Trophoblast cell (in vitro differentiated cells and primary cell): ENCODE results near the gene SSR3.
A peak's percentile ranks its signal among the peaks of the same experiment; 100 is the strongest.

Source experiments
- DNase-seq, 2 donors: peaks; one replicate each; pipeline ENCODE4 v3.0.0-alpha.2; 2016
- H2AFZ ChIP-seq: 2 replicates; pipeline ENCODE4 v1.6.1; 2013; ENCODE audit warnings: low read length, moderate library complexity, mild to moderate bottlenecking; ENCODE audit not compliant: insufficient read depth, poor library complexity
- H2AK5ac ChIP-seq: 2 replicates; pipeline ENCODE4 v1.6.1; 2013; ENCODE audit warnings: mild to moderate bottlenecking, low read length
- H2BK120ac ChIP-seq: 2 replicates; pipeline ENCODE4 v1.6.1; 2013; ENCODE audit warnings: low read length, mild to moderate bottlenecking, moderate library complexity; ENCODE audit not compliant: insufficient read depth, poor library complexity
- H2BK12ac ChIP-seq: 2 replicates; pipeline ENCODE4 v1.6.1; 2013; ENCODE audit warnings: mild to moderate bottlenecking, low read length, moderate library complexity
- H2BK5ac ChIP-seq: 2 replicates; pipeline ENCODE4 v1.6.1; 2013; ENCODE audit warnings: low read length, low read depth, moderate library complexity, mild to moderate bottlenecking; ENCODE audit not compliant: poor library complexity
- H3K14ac ChIP-seq: 2 replicates; pipeline ENCODE4 v1.6.1; 2013; ENCODE audit warnings: mild to moderate bottlenecking, low read length
- H3K18ac ChIP-seq: 2 replicates; pipeline ENCODE4 v1.6.1; 2013; ENCODE audit warnings: mild to moderate bottlenecking, low read length
- H3K23ac ChIP-seq: 2 replicates; pipeline ENCODE4 v1.6.1; 2013; ENCODE audit warnings: low read length
- H3K27ac ChIP-seq: 2 replicates; pipeline ENCODE4 v1.5.1; 2013; ENCODE audit warnings: low read depth, mild to moderate bottlenecking, inconsistent platforms, low read length, moderate library complexity
- H3K27me3 ChIP-seq: 2 replicates; pipeline ENCODE4 v1.6.1; 2013; ENCODE audit warnings: inconsistent platforms, mild to moderate bottlenecking, low read length, moderate library complexity; ENCODE audit not compliant: insufficient read depth
- H3K36me3 ChIP-seq, 2 experiments: 1 replicate in 1 of 2; 2 replicates in 1 of 2; pipeline ENCODE4 v1.6.1; 2013; ENCODE audit warnings: low read length in 2 of 2, mild to moderate bottlenecking in 2 of 2, moderate library complexity in 1 of 2; ENCODE audit not compliant: insufficient read depth in 2 of 2, control insufficient read depth in 1 of 2
- H3K4ac ChIP-seq: 2 replicates; pipeline ENCODE4 v1.6.1; 2013; ENCODE audit warnings: low read depth, mild to moderate bottlenecking, low read length, moderate library complexity
- H3K4me1 ChIP-seq, 2 experiments: 1 replicate in 1 of 2; 2 replicates in 1 of 2; pipeline ENCODE4 v1.6.1; 2013; ENCODE audit warnings: low read length in 2 of 2, mild to moderate bottlenecking in 2 of 2, moderate library complexity in 1 of 2; ENCODE audit not compliant: insufficient read depth in 2 of 2, control insufficient read depth in 1 of 2
- H3K4me2 ChIP-seq: 2 replicates; pipeline ENCODE4 v1.6.1; 2013; ENCODE audit warnings: inconsistent platforms, mild to moderate bottlenecking, low read length, moderate library complexity
- H3K4me3 ChIP-seq: 2 replicates; pipeline ENCODE4 v1.5.1; 2013; ENCODE audit warnings: mild to moderate bottlenecking, low read depth, low read length, inconsistent platforms
- H3K79me1 ChIP-seq: one replicate; pipeline ENCODE4 v1.6.1; 2013; ENCODE audit warnings: low read length
- H3K79me2 ChIP-seq: 2 replicates; pipeline ENCODE4 v1.6.1; 2013; ENCODE audit warnings: low read length, mild to moderate bottlenecking; ENCODE audit not compliant: control insufficient read depth, insufficient read depth, poor library complexity
- H3K9ac ChIP-seq: 2 replicates; pipeline ENCODE4 v1.6.1; 2013; ENCODE audit warnings: mild to moderate bottlenecking, low read length
- H3K9me3 ChIP-seq: 2 replicates; pipeline ENCODE4 v1.6.1; 2013; ENCODE audit warnings: low read depth, mild to moderate bottlenecking, control low read depth, inconsistent platforms, low read length; ENCODE audit not compliant: insufficient read depth
- H4K12ac ChIP-seq: 2 replicates; pipeline ENCODE4 v1.6.1; 2013; ENCODE audit warnings: low read depth, mild to moderate bottlenecking, low read length, moderate library complexity
- H4K8ac ChIP-seq: 2 replicates; pipeline ENCODE4 v1.6.1; 2013; ENCODE audit warnings: low read depth, mild to moderate bottlenecking, low read length, moderate library complexity
- H4K91ac ChIP-seq: one replicate; pipeline ENCODE4 v1.6.1; 2013; ENCODE audit warnings: low read depth, mild to moderate bottlenecking, low read length, moderate library complexity
- WGBS: extraction: QIAGEN DNeasy Blood & Tissue Kit; methylation state at CpG from one replicate; pipeline ENCODE4 v1.1.7; 2013; ENCODE audit warnings: missing lambda C conversion rate; ENCODE audit not compliant: insufficient read length, insufficient coverage; ENCODE audit errors: extremely low coverage; 5-methylcytosine and 5-hydroxymethylcytosine counted together

Gene SSR3

DNA sequence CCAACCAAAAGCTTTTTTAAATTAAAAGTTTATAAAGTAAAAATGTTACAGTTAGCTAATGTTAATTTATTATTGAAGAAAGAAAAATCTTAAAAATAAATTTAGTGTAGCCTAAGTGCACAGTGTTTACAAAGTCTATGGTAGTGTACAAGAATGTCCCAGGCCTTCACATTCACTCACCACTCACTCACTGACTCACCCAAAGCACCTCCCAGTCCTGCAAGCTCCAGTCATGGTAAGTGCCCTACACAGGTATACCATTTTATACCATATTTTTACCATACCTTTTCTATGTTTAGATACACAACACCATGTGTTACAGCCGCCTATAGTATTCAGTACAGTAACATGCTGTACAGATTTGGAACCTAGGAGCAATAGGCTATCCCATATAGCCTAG lies 29.1 kb downstream of the SSR3 start:
- no peaks in the 10 kb centered on the region for H3K4me1 ChIP-seq
- H3K79me1 ChIP-seq, result no peaks in the 10 kb centered on the region
- no peak overlapping the region for H2AFZ ChIP-seq
- H3K23ac ChIP-seq, result no peak overlapping the region
- no peaks in the 10 kb centered on the region for H3K36me3 ChIP-seq
- no peak overlapping the region for H3K18ac ChIP-seq
- no peak overlapping the region for H4K91ac ChIP-seq
- no peak overlapping the region for H3K4me3 ChIP-seq
- no peak overlapping the region for H2BK12ac ChIP-seq
- WGBS, result no CpG with 5 or more reads among the region's 1 CpG
- no peaks in the 10 kb centered on the region for H3K27me3 ChIP-seq
- H3K9me3 ChIP-seq, result no peaks in the 10 kb centered on the region
- H3K4ac ChIP-seq, result no peak overlapping the region
- H4K8ac ChIP-seq, result no peak overlapping the region
- DNase-seq, result no peak
- no peak overlapping the region for H3K4me2 ChIP-seq
- H3K27ac ChIP-seq, result no peak overlapping the region
- H3K14ac ChIP-seq, result no peak overlapping the region
- no peak overlapping the region for H2BK120ac ChIP-seq
- no peaks in the 10 kb centered on the region for H3K79me2 ChIP-seq
- H2AK5ac ChIP-seq, result no peak overlapping the region
- no peak overlapping the region for H4K12ac ChIP-seq
- no peak overlapping the region for H3K9ac ChIP-seq
- no peak overlapping the region for H2BK5ac ChIP-seq

DNA sequence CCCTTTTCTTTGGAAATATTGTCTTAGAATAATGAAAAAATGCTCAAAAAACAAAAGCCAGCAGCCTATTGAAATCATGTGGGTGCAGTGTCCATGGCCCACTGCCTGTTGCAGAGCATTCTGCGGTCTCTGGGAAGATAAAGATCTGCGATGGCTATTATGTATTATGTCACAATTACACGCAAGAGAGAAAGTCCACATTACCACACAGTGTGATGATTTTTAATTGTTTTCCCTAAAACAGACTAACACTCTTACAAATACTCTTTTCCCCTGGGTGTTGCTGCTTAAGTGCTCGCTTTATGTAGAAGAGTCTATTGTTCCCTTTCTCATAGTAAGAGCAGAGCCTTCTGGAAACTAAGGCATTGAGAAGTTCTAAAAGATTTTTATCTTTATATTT lies 32.2 kb downstream of the SSR3 start:
- Histone ChIP-seq H3K4me1 (no peaks in the 10 kb centered on the region), H2AFZ (no peak overlapping the region), H3K4me3 (no peak overlapping the region), H3K79me1 (no peaks in the 10 kb centered on the region), H3K4ac (no peak overlapping the region), H3K27me3 (no peaks in the 10 kb centered on the region), H4K12ac (no peak overlapping the region), H3K18ac (no peak overlapping the region), H2BK12ac (no peak overlapping the region), H2BK120ac (no peak overlapping the region), H3K9ac (no peak overlapping the region), H3K36me3 (no peaks in the 10 kb centered on the region), H3K4me2 (no peak overlapping the region), H3K27ac (no peak overlapping the region), H3K14ac (no peak overlapping the region), H3K79me2 (no peaks in the 10 kb centered on the region), H2AK5ac (no peak overlapping the region), H4K91ac (no peak overlapping the region), H4K8ac (no peak overlapping the region), H3K23ac (no peak overlapping the region), H3K9me3 (no peaks in the 10 kb centered on the region), H2BK5ac (no peak overlapping the region)
- DNase-seq, result peak in 1 of 2 donors; percentile 51
- no CpG with 5 or more reads among the region's 4 CpGs for WGBS

GRCh38 chr3:156519758-156520162 lies 35.2 kb downstream of the SSR3 start:
- Histone ChIP-seq H2BK5ac (no peak overlapping the region), H2BK12ac (no peak overlapping the region), H3K4ac (no peak overlapping the region), H3K4me3 (no peak overlapping the region), H3K36me3 (no peaks in the 10 kb centered on the region), H4K8ac (no peak overlapping the region), H2BK120ac (no peak overlapping the region), H3K4me2 (no peak overlapping the region), H2AFZ (no peak overlapping the region), H3K27me3 (no peaks in the 10 kb centered on the region), H3K9me3 (no peaks in the 10 kb centered on the region), H3K79me2 (no peaks in the 10 kb centered on the region), H4K91ac (no peak overlapping the region), H3K14ac (no peak overlapping the region), H2AK5ac (no peak overlapping the region), H3K18ac (no peak overlapping the region), H4K12ac (no peak overlapping the region), H3K23ac (no peak overlapping the region), H3K4me1 (no peaks in the 10 kb centered on the region), H3K9ac (no peak overlapping the region), H3K27ac (no peak overlapping the region), H3K79me1 (no peaks in the 10 kb centered on the region)
- no CpG with 5 or more reads among the region's 1 CpG for WGBS
- DNase-seq, result no peak

DNA sequence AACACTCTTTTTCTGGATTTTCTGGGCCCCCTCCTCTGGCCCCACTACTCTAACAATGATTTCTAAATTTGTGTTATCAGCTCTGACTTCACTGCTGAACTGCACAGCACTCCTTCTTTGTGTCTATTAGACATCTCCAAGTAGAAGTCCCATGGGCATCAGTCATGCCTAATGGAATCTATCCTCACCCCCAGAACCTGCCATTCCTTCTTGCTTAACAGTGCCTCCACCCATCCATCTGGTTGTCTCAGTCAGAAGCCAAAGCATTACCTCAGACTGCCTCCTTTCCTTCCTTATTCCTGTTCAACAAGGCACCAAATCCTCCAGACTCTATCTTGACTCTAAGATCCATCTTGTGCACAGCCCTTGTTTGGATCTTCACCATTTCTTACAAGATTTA lies 36.2 kb downstream of the SSR3 start:
- Histone ChIP-seq H3K4me3 (no peak overlapping the region), H4K12ac (no peak overlapping the region), H3K27ac (no peak overlapping the region), H3K36me3 (no peaks in the 10 kb centered on the region), H3K79me2 (no peaks in the 10 kb centered on the region), H4K91ac (no peak overlapping the region), H2BK120ac (no peak overlapping the region), H3K4me1 (no peaks in the 10 kb centered on the region), H4K8ac (no peak overlapping the region), H2AFZ (no peak overlapping the region), H3K27me3 (no peaks in the 10 kb centered on the region), H3K9ac (no peak overlapping the region), H2AK5ac (no peak overlapping the region), H3K18ac (no peak overlapping the region), H3K9me3 (no peaks in the 10 kb centered on the region), H2BK12ac (no peak overlapping the region), H3K4me2 (no peak overlapping the region), H3K23ac (no peak overlapping the region), H2BK5ac (no peak overlapping the region), H3K4ac (no peak overlapping the region), H3K79me1 (no peaks in the 10 kb centered on the region), H3K14ac (no peak overlapping the region)
- DNase-seq, result no peak

DNA sequence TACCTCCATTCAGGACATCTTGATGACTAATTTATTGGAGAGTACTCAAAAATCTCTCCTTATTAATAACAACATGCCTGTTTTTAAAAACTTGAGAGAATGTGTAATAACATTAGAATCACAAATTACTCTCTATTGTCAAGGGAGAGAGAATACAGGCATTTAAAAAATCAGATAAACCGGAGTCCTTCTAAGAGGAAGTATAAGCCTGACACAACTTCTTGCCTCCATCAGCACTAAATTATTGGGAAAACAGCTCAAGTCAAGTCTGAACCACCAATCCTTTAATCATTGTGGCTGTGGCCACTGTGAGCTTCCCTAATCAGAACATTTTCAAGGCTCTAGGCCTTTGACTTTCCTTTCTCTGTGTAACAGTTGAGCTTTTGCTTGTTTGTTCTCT lies 38.0 kb downstream of the SSR3 start:
- no peak overlapping the region for H4K91ac ChIP-seq
- H3K79me1 ChIP-seq, result no peaks in the 10 kb centered on the region

More for the DNA sequence above, 38.0 kb downstream of the SSR3 start:
- Histone ChIP-seq H2AFZ (no peak overlapping the region), H3K4me3 (no peak overlapping the region), H4K12ac (no peak overlapping the region), H3K18ac (no peak overlapping the region), H2BK12ac (no peak overlapping the region), H2BK5ac (no peak overlapping the region), H3K4me2 (no peak overlapping the region), H3K23ac (no peak overlapping the region), H3K36me3 (no peaks in the 10 kb centered on the region), H3K14ac (no peak overlapping the region), H3K9me3 (no peaks in the 10 kb centered on the region), H2BK120ac (no peak overlapping the region), H3K27ac (no peak overlapping the region), H3K4ac (no peak overlapping the region), H3K4me1 (no peaks in the 10 kb centered on the region), H3K9ac (no peak overlapping the region), H4K8ac (no peak overlapping the region), H2AK5ac (no peak overlapping the region), H3K79me2 (no peaks in the 10 kb centered on the region), H3K27me3 (no peaks in the 10 kb centered on the region)
- WGBS, result no CpG with 5 or more reads among the region's 1 CpG
- DNase-seq, result no peak
